Suprapubic skin (tissue), 4 donors: ENCODE data around the gene LYZL1.

Experiments used
- EP300 ChIP-seq: sonication (generic); formaldehyde crosslinking; IDR thresholded peaks from one replicate; pipeline ENCODE4 v1.6.1; 2017; ENCODE audit warnings: antibody characterized with exemption
- POLR2A ChIP-seq, 2 donors: fragments of 450-650 bp; IDR thresholded peaks; one replicate each; pipeline ENCODE4 v1.6.1; 2017; ENCODE audit warnings: antibody characterized with exemption in 2 of 2, mild to moderate bottlenecking in 2 of 2, moderate library complexity in 2 of 2
- POLR2AphosphoS5 ChIP-seq, 3 donors: sonication (generic); formaldehyde crosslinking; IDR thresholded peaks; one replicate each; pipeline ENCODE4 v1.6.1; 2017; ENCODE audit warnings: antibody characterized with exemption in 3 of 3
- TF ChIP-seq, protein P1 (sequence below), 2 donors: fragments of 200-600 bp in 1 of 2; fragments of 450-650 bp in 1 of 2; sonication (generic) in 1 of 2; IDR thresholded peaks; one replicate each; pipeline ENCODE4 v1.5.1; 2016 to 2019; ENCODE audit warnings: antibody characterized with exemption in 2 of 2, mild to moderate bottlenecking in 1 of 2, moderate library complexity in 1 of 2

DNA sequence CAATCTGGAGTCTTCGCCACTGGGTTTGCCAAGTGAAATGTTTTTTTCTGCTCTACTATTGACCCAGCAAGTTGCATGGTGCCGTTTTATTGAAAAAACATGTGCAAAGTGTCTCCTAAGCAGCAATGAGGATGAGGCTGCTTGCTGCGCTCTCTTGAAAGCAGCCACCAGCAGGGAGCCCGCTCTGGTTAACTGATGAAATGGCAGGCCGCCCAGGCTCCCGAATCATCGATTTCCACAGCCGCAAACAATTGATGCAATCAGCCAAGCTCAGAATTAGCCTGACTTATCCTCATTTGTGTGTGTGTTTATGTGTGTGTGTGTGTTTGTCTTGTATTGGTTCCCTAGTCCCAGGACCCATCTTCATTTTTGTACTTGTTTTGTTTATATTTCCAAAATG lies 22.2 kb upstream of the LYZL1 start:
- TF ChIP-seq, protein P1, sequence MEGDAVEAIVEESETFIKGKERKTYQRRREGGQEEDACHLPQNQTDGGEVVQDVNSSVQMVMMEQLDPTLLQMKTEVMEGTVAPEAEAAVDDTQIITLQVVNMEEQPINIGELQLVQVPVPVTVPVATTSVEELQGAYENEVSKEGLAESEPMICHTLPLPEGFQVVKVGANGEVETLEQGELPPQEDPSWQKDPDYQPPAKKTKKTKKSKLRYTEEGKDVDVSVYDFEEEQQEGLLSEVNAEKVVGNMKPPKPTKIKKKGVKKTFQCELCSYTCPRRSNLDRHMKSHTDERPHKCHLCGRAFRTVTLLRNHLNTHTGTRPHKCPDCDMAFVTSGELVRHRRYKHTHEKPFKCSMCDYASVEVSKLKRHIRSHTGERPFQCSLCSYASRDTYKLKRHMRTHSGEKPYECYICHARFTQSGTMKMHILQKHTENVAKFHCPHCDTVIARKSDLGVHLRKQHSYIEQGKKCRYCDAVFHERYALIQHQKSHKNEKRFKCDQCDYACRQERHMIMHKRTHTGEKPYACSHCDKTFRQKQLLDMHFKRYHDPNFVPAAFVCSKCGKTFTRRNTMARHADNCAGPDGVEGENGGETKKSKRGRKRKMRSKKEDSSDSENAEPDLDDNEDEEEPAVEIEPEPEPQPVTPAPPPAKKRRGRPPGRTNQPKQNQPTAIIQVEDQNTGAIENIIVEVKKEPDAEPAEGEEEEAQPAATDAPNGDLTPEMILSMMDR (IDR thresholded peaks at IDR 0.05): no peak
- no peak for TF ChIP-seq EP300
- no peak for TF ChIP-seq POLR2AphosphoS5 (IDR thresholded peaks at IDR 0.05)
- no peak for TF ChIP-seq POLR2A (IDR thresholded peaks at IDR 0.05)
